OCI-M2 (cell line): ENCODE data around the gene MARCHF10.

Source experiments
- DNase-seq: peaks from one replicate; lab custom pipeline; 2025; ENCODE audit not compliant: unreplicated experiment; lab: John Stamatoyannopoulos, UW

MARCHF10 gene

GRCh38 chr17:62753562-62753961, 54.6 kb downstream of the MARCHF10 start:
- DNase-seq: no peak

GRCh38 chr17:62751060-62751691, 56.9 kb downstream of the MARCHF10 start:
- DNase-seq: no peak

- no peak for DNase-seq
These were observed 57.5 kb downstream of the MARCHF10 start for GRCh38 chr17:62750631-62751051.

GRCh38 chr17:62749926-62750325, 58.2 kb downstream of the MARCHF10 start:
- no peak for DNase-seq

- DNase-seq: no peak
These were observed 61.2 kb downstream of the MARCHF10 start for GRCh38 chr17:62746941-62747340.

GRCh38 chr17:62745806-62746205, 62.3 kb downstream of the MARCHF10 start:
- DNase-seq: no peak

- DNase-seq: no peak
These were observed 63.9 kb downstream of the MARCHF10 start for GRCh38 chr17:62744259-62744658.

GRCh38 chr17:62741290-62741689, 66.8 kb downstream of the MARCHF10 start:
- no peak for DNase-seq

- no peak for DNase-seq
These were observed 68.3 kb downstream of the MARCHF10 start for GRCh38 chr17:62739645-62740388.

- DNase-seq: no peak
These were observed 69.8 kb downstream of the MARCHF10 start for GRCh38 chr17:62738281-62738680.

GRCh38 chr17:62737513-62737912, 70.6 kb downstream of the MARCHF10 start:
- no peak for DNase-seq

GRCh38 chr17:62735044-62735651, 73.0 kb downstream of the MARCHF10 start:
- no peak for DNase-seq

- DNase-seq: no peak
These were observed 76.0 kb downstream of the MARCHF10 start for GRCh38 chr17:62732125-62732524.

GRCh38 chr17:62727916-62728672, 80.0 kb downstream of the MARCHF10 start:
- DNase-seq: no peak

GRCh38 chr17:62725791-62726249, 82.3 kb downstream of the MARCHF10 start:
- no peak for DNase-seq

- no peak for DNase-seq
These were observed 83.5 kb downstream of the MARCHF10 start for GRCh38 chr17:62724398-62725146.

GRCh38 chr17:62723842-62724241, 84.3 kb downstream of the MARCHF10 start:
- no peak for DNase-seq

- no peak for DNase-seq
These were observed 85.5 kb downstream of the MARCHF10 start for GRCh38 chr17:62722625-62723024.

- DNase-seq: no peak
These were observed 87.8 kb downstream of the MARCHF10 start for GRCh38 chr17:62720126-62720850.

- DNase-seq: no peak
These were observed 88.5 kb downstream of the MARCHF10 start for GRCh38 chr17:62719586-62719985.
